ENCODE results near the gene TMEM52B.
A peak's percentile ranks its signal among the peaks of the same experiment; 100 is the strongest.

TMEM52B gene

GRCh38 chr12:10178821-10179220, at the start of gene TMEM52B:
TSS of gene TMEM52B (plus strand) at chr12:10179032. CDS start at chr12:10179575, 543 bp downstream.
- DNase-seq = no peak

DNA sequence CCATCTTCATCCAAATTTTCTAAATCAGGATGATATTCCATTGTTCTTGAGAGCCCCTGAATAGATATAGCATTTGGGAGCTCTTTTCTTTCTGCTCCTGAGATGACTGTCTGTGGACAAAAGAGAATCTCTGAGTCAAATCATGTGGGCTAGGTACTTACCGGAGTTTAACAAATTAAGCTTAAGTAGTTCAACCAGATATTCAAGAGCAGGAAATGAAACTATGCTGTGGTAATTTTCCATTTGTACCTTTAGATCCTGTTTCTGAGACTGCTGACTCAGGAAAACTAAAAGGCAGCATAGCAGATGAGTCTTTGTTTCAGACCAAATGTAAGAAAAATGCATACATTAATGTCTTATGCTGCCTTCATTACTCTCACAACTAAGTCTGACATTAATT, 48.8 kb upstream of the TMEM52B start, which contains the start of gene CLEC7A:
CLEC7A (minus strand) TSS at position 158 of the 400 bp plus-strand sequence; CDS start at position 41, 117 bp downstream.
- DNase-seq = no peak

GRCh38 chr12:10131111-10131690, 47.6 kb upstream of the TMEM52B start:
- DNase-seq = no peak

DNA sequence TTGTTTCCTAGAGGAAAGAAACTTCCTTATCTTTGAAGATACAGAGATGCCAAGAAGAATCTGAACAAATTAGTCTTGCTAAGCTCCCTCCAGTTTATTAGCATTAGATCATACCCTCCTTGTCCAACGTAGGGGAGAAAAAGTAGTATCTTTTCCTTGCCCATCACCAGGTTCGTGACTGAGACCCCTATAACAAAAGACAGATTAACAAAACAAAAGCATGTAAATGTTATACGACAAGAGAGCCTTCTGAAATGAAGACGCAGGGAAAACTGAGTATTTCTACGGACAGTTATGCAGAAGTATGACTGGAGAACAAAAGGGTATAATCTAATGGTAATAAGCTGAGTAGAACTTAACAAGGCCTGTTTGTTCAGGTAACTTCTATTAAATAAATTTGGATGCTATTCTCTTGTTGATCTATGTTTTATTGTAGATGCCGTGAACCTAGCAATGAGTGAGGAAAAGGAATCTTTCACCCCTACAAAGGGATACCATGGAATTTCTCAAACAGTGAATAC, 45.9 kb upstream of the TMEM52B start:
- DNase-seq = no peak

DNA sequence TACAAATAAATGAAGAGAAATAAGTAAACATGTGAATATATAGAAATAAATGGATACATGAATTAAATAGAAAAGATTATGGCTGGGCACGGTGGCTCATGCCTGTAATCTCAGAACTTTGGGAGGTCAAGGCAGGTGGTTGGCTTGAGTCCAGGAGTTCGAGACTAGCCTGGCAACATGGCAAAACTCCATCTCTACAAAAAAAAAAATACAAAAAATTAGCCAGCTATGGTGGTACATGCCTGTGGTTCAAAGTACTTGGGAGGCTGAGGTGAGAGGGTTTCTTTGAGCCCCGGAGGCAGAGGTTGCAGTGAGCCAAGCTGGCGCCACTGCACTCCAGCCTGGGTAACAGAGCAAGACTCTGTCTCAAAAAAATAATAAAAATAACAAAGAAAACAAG, 43.7 kb upstream of the TMEM52B start:
- no peak for DNase-seq

DNA sequence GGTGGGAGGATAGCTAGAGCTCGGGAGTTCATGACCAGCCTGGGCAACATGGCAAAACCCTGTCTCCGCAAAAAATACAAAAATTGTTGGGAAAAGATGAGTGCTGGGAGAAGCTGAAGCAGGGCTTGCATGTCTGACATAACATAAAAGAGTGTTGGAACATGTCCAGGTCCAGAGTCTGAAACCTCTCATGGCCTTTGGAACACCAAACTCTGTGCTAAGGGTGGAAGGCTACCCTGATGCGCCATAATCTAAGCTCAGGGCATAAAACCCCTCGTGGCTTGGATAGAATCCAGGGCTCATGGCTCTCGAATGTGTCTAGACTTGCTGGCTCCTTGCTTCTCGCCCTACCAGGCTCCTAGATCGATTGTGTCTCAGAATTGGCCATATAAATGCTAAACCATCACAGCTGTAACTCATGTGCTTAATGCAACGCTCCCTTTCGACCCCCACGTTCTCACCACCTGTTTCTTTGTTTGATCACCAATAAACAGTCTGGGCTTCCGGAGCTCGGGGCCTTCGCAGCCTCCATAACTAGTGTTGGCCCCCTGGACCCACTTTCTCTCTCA, 42.1 kb upstream of the TMEM52B start:
- no peak for DNase-seq

DNA sequence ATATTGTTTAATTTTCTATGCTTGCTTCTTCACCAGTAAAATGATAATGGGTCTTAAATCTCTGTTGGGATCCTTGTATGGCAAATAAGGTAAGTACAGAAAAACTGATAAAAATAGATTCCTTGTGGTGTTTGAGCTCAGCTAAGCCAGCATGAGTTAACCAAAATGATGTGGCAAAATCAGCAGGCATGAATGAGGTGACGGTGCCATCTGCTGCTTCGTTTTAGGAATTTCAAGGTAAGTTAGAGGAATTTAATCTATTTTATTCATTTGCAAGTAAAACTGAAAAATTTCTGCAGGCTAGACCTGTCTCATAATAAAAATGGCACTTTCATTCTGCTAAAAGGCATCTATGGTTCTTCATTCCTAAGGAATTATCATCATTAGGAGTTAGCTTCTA, 38.8 kb upstream of the TMEM52B start:
- peak; percentile 16 to 18 for DNase-seq

GRCh38 chr12:10142976-10143589, 35.7 kb upstream of the TMEM52B start:
- DNase-seq = no peak

DNA sequence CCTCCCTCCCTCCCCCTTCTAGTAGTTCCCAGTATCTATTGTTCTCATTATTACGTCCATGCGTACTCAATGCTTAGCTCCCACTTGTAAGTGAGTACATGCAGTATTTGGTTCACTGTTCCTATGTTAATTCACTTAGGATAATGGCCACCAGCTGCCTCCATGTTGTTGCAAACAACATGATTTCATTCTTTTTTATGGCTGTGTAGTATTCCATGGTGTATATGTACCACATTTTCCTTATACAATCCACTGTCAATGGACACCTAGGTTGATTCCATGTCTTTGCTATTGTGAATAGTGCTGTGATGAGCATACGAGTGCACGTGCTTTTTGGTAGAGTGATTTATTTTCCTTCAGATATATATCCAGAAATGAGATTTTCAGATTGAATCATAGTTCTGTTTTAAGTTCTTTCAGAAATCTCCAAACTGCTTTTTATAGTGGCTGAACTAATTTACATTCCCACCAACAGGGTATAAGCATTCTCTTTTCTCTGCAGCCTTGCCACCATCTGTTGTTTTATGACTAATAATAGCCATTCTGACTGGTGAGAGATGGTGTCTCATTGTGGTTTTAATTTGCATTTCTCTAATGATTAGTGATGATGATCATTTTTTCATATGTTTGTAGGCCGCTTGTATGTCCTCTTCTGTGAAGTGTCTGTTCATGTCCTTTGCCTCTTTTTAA, 31.0 kb upstream of the TMEM52B start:
- DNase-seq = no peak

DNA sequence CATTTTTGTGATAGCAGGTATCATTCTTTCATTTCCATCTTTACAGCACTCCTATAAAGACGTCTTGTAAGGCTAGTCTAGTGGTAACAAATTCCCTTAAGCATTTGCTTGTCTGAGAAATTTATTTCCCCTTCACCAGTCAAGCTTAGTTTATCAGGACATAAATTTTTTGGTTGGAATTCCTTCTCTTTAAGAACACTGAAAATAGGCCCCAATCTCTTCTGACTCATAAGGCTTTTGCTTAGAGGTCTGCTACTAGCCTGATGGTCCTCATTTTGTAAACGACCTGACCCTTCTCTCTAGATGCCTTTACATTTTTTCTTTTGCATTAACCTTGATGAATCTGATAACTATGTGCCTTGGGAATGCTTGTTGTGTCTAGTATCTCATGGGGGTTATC, 27.2 kb upstream of the TMEM52B start:
- DNase-seq = no peak

- peak; percentile 36 to 40 for DNase-seq
Measured at GRCh38 chr12:10153271-10154144, 25.3 kb upstream of the TMEM52B start.

DNA sequence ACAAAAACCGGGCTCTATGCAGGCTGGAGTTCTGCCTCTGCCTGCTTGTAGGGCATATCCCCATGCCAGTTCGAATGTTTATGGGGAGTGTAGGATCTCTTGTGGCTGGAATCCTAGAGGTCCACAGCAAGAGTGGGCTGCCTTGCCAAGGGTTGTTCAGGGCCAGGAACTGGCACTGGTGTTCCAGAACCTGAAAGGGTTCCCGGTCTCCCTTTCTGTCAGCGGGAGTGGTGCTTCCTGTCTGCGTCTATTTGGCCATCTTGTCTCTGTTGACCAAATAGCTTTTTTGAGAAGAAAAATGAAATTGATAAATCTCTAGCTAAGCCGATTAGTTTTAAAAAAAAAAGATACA, 24.7 kb upstream of the TMEM52B start:
- DNase-seq = no peak

DNA sequence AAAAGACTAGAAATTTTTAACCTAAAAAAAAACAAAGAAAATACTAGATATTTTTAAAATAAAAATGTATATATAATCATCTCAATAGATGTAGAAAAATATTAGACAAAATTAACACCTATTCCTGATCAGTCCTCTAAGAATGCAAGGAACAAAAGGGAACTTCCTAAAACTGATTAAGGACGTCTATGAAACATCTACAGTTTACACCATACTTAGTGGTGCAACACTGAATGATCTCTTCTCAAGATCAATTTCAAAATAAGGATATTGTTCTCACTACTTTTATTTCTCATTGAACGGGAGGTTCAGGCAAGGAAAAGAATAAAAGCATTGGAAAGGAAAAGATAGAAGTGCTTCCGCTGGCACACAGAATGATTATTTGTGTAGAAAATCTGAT, 22.9 kb upstream of the TMEM52B start:
- no peak for DNase-seq

DNA sequence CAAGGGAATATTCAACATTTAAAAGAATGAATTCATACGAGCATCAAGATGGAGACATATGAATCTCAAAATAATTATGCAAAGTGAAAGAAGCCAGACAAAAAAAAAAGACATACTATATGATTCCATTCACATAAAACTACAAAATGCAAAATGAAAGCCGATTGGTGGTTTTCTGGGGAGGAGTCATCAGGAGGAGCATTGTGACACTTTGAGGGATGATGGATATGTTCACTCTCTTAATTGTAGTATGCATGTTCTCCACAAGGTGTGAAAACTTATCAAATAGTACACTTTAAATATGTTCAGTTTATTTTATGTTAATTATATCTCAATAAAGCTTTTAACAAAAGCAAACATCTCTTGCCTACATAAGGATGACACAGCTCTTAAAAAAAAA, 20.4 kb upstream of the TMEM52B start:
- DNase-seq = no peak

GRCh38 chr12:10159280-10159679, 19.6 kb upstream of the TMEM52B start:
- DNase-seq = no peak

DNA sequence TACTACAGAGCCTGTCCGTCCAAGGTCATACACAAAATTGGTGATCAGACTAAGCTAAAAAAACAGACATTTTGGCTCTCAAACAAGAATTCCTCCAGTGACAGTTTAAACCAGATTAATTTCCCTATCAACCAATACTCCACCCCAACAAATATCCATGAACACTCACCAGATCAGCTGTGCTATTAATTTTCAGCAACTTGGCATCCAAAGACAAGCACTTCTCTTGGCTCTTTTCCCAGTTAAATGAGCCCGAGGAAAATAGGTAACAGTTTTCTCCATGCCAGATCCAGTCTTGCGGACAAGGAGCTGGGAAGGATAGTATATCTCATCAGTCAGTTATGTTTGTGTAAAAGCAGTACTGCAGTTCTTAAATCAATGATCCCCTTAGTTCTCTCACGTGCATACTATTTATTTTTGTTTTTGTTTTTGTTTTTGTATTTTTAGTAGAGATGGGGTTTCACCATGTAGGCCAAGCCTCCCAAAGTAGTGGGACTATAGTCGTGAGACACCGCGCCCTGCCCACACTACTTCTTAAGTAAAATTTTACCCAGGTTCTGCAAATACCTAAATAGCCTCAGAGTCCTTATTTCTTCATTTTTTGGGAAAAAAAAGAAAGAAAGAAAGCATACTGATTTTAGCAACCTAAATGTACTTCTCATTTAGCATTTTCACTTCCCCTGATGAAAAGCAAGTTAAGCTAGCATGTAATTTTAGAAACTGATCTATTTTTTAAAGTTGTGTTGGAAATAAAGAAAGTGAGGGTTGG, 18.0 kb upstream of the TMEM52B start:
- DNase-seq = no peak

DNA sequence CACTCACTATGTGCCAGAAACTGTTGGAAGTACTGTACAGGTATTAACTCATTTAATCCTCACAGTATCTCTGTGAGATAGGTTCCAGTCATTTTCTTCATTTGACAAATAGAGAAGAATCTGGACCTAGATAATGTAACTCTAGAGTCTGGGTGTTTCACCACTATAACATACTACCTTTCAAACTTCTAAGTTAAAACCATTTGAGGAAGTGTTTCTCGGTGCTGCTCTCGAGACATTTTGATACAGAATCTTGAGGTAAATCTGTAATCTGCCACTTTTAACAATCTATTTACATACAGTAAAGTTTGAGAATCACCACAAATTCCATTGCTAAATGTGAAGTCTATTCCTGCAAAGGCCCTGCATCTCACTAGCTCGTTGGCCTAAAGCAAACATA, 15.7 kb upstream of the TMEM52B start:
- DNase-seq = no peak

DNA sequence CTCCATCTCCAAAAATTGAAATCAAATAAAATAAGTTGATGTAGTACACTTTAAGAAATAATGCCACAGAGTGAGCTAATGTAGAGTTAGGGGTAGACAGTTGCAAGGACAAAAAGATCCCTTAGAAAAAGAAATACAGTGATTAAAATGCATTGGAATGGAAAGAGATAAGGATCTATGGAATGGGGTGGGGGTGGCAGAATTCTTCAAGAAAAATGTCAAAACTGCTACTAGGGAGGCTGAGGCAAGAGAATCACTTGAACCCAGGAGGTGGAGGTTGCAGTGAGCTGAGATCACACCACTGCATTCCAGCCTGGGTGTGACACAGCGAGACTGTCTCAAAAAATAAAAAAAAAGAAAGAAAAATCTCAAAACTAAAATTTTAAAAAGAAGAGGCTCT, 13.4 kb upstream of the TMEM52B start:
- DNase-seq = no peak

DNA sequence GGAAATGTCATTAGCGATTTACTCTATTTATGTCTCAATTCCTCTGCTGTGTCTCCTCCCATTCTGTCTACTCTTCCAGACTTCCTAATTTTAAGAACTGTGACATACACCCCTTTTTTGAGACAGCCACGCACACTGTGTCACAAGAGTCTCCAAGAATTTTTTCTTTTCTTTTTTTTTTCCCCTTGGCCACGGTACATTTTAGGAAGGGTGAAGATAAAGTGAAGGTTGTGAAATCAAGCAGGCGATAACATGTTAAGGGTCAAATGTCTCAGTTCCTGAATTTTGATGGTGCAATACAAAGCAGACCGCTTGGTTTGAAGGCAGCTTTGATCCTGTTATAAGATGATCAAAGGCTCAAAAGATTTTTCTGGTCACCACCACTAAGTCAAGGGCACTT, 11.2 kb upstream of the TMEM52B start:
- no peak for DNase-seq

DNA sequence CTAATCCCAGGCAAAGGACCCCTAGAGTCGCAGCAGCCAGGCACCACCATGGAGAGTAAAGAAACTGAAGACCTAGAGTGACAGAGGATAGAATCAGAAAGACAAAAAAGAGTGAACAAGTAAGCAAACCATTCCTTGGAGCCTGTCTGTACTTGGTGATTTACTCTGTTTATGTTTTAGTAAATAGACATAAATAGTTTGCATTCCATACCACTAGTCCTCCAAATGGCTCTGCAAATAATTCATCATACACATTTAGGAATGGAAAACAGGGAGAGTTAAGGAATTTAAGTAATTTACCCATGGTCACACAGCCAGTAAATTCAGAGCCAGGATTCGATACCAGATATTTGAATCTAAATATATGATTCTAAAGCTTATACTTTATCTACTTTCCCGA, 9.7 kb upstream of the TMEM52B start:
- DNase-seq = no peak

- DNase-seq = no peak
Measured at GRCh38 chr12:10170216-10170615, 8.6 kb upstream of the TMEM52B start.
